ENCODE measurements around the gene FUT7.

Gene FUT7

GRCh38 chr9:137053944-137054931 lies 22.4 kb upstream of the FUT7 start, which contains the start of gene ENTPD2:
TSS of gene ENTPD2 (minus strand) at chr9:137054061. CDS start at chr9:137053997, 64 bp downstream.
- no peak within 1 kb of the TSS for H3K9ac ChIP-seq (ENCODE audit: low read length)
- peaks cover 5 to 54% of the 10 kb centered on the region in 2 donors for H3K27me3 ChIP-seq (ENCODE audit: control insufficient read depth in 1 of 2, insufficient read depth in 2 of 2, low read length in 2 of 2)
- H3K4me1 ChIP-seq (ENCODE audit: insufficient read depth, low read length), result peaks cover 21% of the 10 kb centered on the region
- no peaks in the 10 kb centered on the region for H3K36me3 ChIP-seq (ENCODE audit: insufficient read depth, low read length)
- peak within 1 kb of the TSS in 1 of 2 donors; percentile 21 for H3K4me3 ChIP-seq (ENCODE audit: low read depth in 1 of 2, low read length in 2 of 2)
- no peaks in the 10 kb centered on the region for H3K9me3 ChIP-seq (ENCODE audit: low read length)
- H3K27ac ChIP-seq (ENCODE audit: low read depth, low read length), result no peak within 1 kb of the TSS

GRCh38 chr9:137052998-137053943 lies 21.4 kb upstream of the FUT7 start:
- no peak overlapping the region for H3K9ac ChIP-seq (ENCODE audit: low read length)
- H3K27ac ChIP-seq (ENCODE audit: low read depth, low read length), result no peak overlapping the region

GRCh38 chr9:137052293-137052692 lies 20.4 kb upstream of the FUT7 start:
- Histone ChIP-seq H3K4me3 (ENCODE audit: low read depth in 1 of 2, low read length in 2 of 2) (no peak overlapping the region), H3K9ac (ENCODE audit: low read length) (no peak overlapping the region), H3K27me3 (ENCODE audit: control insufficient read depth in 1 of 2, insufficient read depth in 2 of 2, low read length in 2 of 2) (peaks cover 5 to 69% of the 10 kb centered on the region in 2 donors), H3K36me3 (ENCODE audit: insufficient read depth, low read length) (no peaks in the 10 kb centered on the region), H3K27ac (ENCODE audit: low read depth, low read length) (no peak overlapping the region), H3K4me1 (ENCODE audit: insufficient read depth, low read length) (peaks cover 21% of the 10 kb centered on the region), H3K9me3 (ENCODE audit: low read length) (no peaks in the 10 kb centered on the region)

More at GRCh38 chr9:137052998-137053943, 21.4 kb upstream of the FUT7 start:
- peak overlapping the region in 1 of 2 donors; percentile 21 for H3K4me3 ChIP-seq (ENCODE audit: low read depth in 1 of 2, low read length in 2 of 2)
- H3K4me1 ChIP-seq (ENCODE audit: insufficient read depth, low read length), result peaks cover 21% of the 10 kb centered on the region
- no peaks in the 10 kb centered on the region for H3K9me3 ChIP-seq (ENCODE audit: low read length)
- peaks cover 5 to 59% of the 10 kb centered on the region in 2 donors for H3K27me3 ChIP-seq (ENCODE audit: control insufficient read depth in 1 of 2, insufficient read depth in 2 of 2, low read length in 2 of 2)
- no peaks in the 10 kb centered on the region for H3K36me3 ChIP-seq (ENCODE audit: insufficient read depth, low read length)

GRCh38 chr9:137051145-137051724 lies 19.3 kb upstream of the FUT7 start:
- peaks cover 5 to 74% of the 10 kb centered on the region in 2 donors for H3K27me3 ChIP-seq (ENCODE audit: control insufficient read depth in 1 of 2, insufficient read depth in 2 of 2, low read length in 2 of 2)
- H3K36me3 ChIP-seq (ENCODE audit: insufficient read depth, low read length), result no peaks in the 10 kb centered on the region
- H3K9ac ChIP-seq (ENCODE audit: low read length), result no peak overlapping the region
- no peak overlapping the region for H3K27ac ChIP-seq (ENCODE audit: low read depth, low read length)
- H3K4me1 ChIP-seq (ENCODE audit: insufficient read depth, low read length), result peaks cover 21% of the 10 kb centered on the region
- H3K4me3 ChIP-seq (ENCODE audit: low read depth in 1 of 2, low read length in 2 of 2), result no peak overlapping the region
- no peaks in the 10 kb centered on the region for H3K9me3 ChIP-seq (ENCODE audit: low read length)

- peaks cover 5 to 74% of the 10 kb centered on the region in 2 donors for H3K27me3 ChIP-seq (ENCODE audit: control insufficient read depth in 1 of 2, insufficient read depth in 2 of 2, low read length in 2 of 2)
Observed at GRCh38 chr9:137050570-137050969, 18.7 kb upstream of the FUT7 start.

GRCh38 chr9:137049544-137050449 lies 17.9 kb upstream of the FUT7 start:
- no peaks in the 10 kb centered on the region for H3K9me3 ChIP-seq (ENCODE audit: low read length)
- H3K9ac ChIP-seq (ENCODE audit: low read length), result no peak overlapping the region
- no peak overlapping the region for H3K27ac ChIP-seq (ENCODE audit: low read depth, low read length)
- peaks cover 12% of the 10 kb centered on the region for H3K4me1 ChIP-seq (ENCODE audit: insufficient read depth, low read length)
- H3K27me3 ChIP-seq (ENCODE audit: control insufficient read depth in 1 of 2, insufficient read depth in 2 of 2, low read length in 2 of 2), result peaks cover 5 to 74% of the 10 kb centered on the region in 2 donors
- H3K4me3 ChIP-seq (ENCODE audit: low read depth in 1 of 2, low read length in 2 of 2), result no peak overlapping the region
- H3K36me3 ChIP-seq (ENCODE audit: insufficient read depth, low read length), result no peaks in the 10 kb centered on the region

More at GRCh38 chr9:137050570-137050969, 18.7 kb upstream of the FUT7 start:
- peaks cover 16% of the 10 kb centered on the region for H3K4me1 ChIP-seq (ENCODE audit: insufficient read depth, low read length)
- no peak overlapping the region for H3K27ac ChIP-seq (ENCODE audit: low read depth, low read length)
- H3K36me3 ChIP-seq (ENCODE audit: insufficient read depth, low read length), result no peaks in the 10 kb centered on the region
- no peak overlapping the region for H3K4me3 ChIP-seq (ENCODE audit: low read depth in 1 of 2, low read length in 2 of 2)
- no peak overlapping the region for H3K9ac ChIP-seq (ENCODE audit: low read length)
- no peaks in the 10 kb centered on the region for H3K9me3 ChIP-seq (ENCODE audit: low read length)

GRCh38 chr9:137048655-137049543 lies 17.0 kb upstream of the FUT7 start:
- Histone ChIP-seq H3K27ac (ENCODE audit: low read depth, low read length) (no peak overlapping the region), H3K9ac (ENCODE audit: low read length) (no peak overlapping the region), H3K36me3 (ENCODE audit: insufficient read depth, low read length) (no peaks in the 10 kb centered on the region), H3K4me1 (ENCODE audit: insufficient read depth, low read length) (peaks cover 10% of the 10 kb centered on the region), H3K4me3 (ENCODE audit: low read depth in 1 of 2, low read length in 2 of 2) (no peak overlapping the region), H3K27me3 (ENCODE audit: control insufficient read depth in 1 of 2, insufficient read depth in 2 of 2, low read length in 2 of 2) (peaks cover 5 to 66% of the 10 kb centered on the region in 2 donors), H3K9me3 (ENCODE audit: low read length) (no peaks in the 10 kb centered on the region)

- H3K9ac ChIP-seq (ENCODE audit: low read length), result no peak within 1 kb of the TSS
- H3K27ac ChIP-seq (ENCODE audit: low read depth, low read length), result peak within 1 kb of the TSS; percentile 42
- peaks cover 5 to 40% of the 10 kb centered on the region in 2 donors for H3K27me3 ChIP-seq (ENCODE audit: control insufficient read depth in 1 of 2, insufficient read depth in 2 of 2, low read length in 2 of 2)
- peak within 1 kb of the TSS; percentile 62 to 74 for H3K4me3 ChIP-seq (ENCODE audit: low read depth in 1 of 2, low read length in 2 of 2)
- peaks cover 10% of the 10 kb centered on the region for H3K4me1 ChIP-seq (ENCODE audit: insufficient read depth, low read length)
- H3K36me3 ChIP-seq (ENCODE audit: insufficient read depth, low read length), result no peaks in the 10 kb centered on the region
- H3K9me3 ChIP-seq (ENCODE audit: low read length), result no peaks in the 10 kb centered on the region
Observed at GRCh38 chr9:137046088-137046787, 14.3 kb upstream of the FUT7 start, which contains the start of gene NPDC1. TSS of gene NPDC1 (minus strand) at chr9:137046177. CDS start at chr9:137045989, 188 bp downstream.

Data from muscle layer of colon (tissue), 2 donors.